DMS53 (cell line): Measurements from ENCODE around the gene C1orf35.

Experiments
- DNase-seq: peaks from one replicate; lab custom pipeline; 2025; lab: John Stamatoyannopoulos, UW

The C1orf35 gene

GRCh38 chr1:228102791-228103620 is at the start of gene C1orf35:
Gene C1orf35, minus strand, starts transcription at chr1:228103325. Its CDS starts 98 bp downstream, at chr1:228103227.
- peak; percentile 97 for DNase-seq

- DNase-seq: no peak
Measured at GRCh38 chr1:228152918-228153258, 49.8 kb upstream of the C1orf35 start.

- DNase-seq: no peak
Measured at GRCh38 chr1:228152097-228152917, 49.2 kb upstream of the C1orf35 start.

- no peak for DNase-seq
Measured at GRCh38 chr1:228151180-228151925, 48.2 kb upstream of the C1orf35 start.

- no peak for DNase-seq
Measured at GRCh38 chr1:228150461-228151179, 47.5 kb upstream of the C1orf35 start.

- DNase-seq: no peak
Measured at GRCh38 chr1:228150120-228150460, 47.0 kb upstream of the C1orf35 start.

- no peak for DNase-seq
Measured at GRCh38 chr1:228149406-228150119, 46.4 kb upstream of the C1orf35 start, which contains the start of gene GJC2. Gene GJC2, plus strand, starts transcription at chr1:228149930. Its CDS starts 7,829 bp downstream, at chr1:228157759.

- DNase-seq: no peak
Measured at GRCh38 chr1:228148935-228149405, 45.8 kb upstream of the C1orf35 start.

GRCh38 chr1:228148196-228148861 is 45.2 kb upstream of the C1orf35 start:
- DNase-seq: no peak

GRCh38 chr1:228147768-228148167 is 44.6 kb upstream of the C1orf35 start:
- DNase-seq: no peak

GRCh38 chr1:228147151-228147693 is 44.1 kb upstream of the C1orf35 start:
- no peak for DNase-seq

- no peak for DNase-seq
Measured at GRCh38 chr1:228146417-228147150, 43.5 kb upstream of the C1orf35 start.

- no peak for DNase-seq
Measured at GRCh38 chr1:228145463-228146416, 42.6 kb upstream of the C1orf35 start.

GRCh38 chr1:228144993-228145343 is 41.8 kb upstream of the C1orf35 start:
- no peak for DNase-seq

GRCh38 chr1:228144193-228144992 is 41.3 kb upstream of the C1orf35 start:
- no peak for DNase-seq

- no peak for DNase-seq
Measured at GRCh38 chr1:228143480-228144192, 40.5 kb upstream of the C1orf35 start.

- DNase-seq: no peak
Measured at GRCh38 chr1:228142701-228143136, 39.6 kb upstream of the C1orf35 start.
